SH-SY5Y (cell line): Measurements from ENCODE around the gene EGFR.

Experiments
- GATA2 ChIP-seq: IDR thresholded peaks from 2 replicates; pipeline ENCODE4 v1.6.1; 2011; ENCODE audit warnings: mild to moderate bottlenecking, low read depth, low read length
- GATA3 ChIP-seq: IDR thresholded peaks from 2 replicates; pipeline ENCODE4 v1.6.1; 2011; ENCODE audit warnings: low read depth, mild to moderate bottlenecking, low read length, moderate library complexity

DNA sequence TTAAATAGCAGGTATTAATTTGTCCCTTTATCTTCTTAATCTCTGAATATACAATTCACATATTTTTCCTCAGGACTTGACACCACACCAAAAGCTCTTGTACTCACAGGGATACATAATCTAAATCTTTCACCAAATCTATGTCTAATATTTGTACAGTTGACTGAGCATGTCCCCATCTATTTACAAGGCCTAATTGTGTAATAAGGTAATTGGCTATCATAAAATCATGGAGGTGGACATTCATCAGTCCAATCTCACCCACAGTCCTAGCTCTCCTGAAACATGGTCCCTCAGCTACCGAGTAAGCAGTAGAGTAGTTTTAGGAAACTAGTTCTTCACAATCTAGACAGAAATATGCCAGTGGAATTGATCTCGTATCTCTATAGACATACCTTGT lies 30.3 kb upstream of the EGFR start:
- TF ChIP-seq GATA3, result no peak
- no peak for TF ChIP-seq GATA2
